GM13977 (cell line): ENCODE results near the gene NLRP4.
A peak's percentile ranks its signal among the peaks of the same experiment; 100 is the strongest.

Source experiments
- DNase-seq: peaks from one replicate; pipeline ENCODE4 v3.0.0; 2012; ENCODE audit warnings: low spot score
- in situ Hi-C: fragments of 300-500 bp; cut with MboI; formaldehyde crosslinking; loops from one replicate; pipeline ENCODE4 v1.12.0; 2022; ENCODE audit warnings: low sequenced_read_pairs, low pct_unique_long_range_greater_than_20kb, mixed read lengths, inconsistent platforms; ENCODE audit not compliant: unreplicated experiment
- TF ChIP-seq, protein P1 (sequence below): IDR thresholded peaks from 2 replicates; pipeline ENCODE4 v1.5.1; 2012; ENCODE audit warnings: mild to moderate bottlenecking, control low read depth; ENCODE audit not compliant: insufficient read depth; ENCODE audit errors: extremely low read depth, missing control alignments

Gene NLRP4

DNA sequence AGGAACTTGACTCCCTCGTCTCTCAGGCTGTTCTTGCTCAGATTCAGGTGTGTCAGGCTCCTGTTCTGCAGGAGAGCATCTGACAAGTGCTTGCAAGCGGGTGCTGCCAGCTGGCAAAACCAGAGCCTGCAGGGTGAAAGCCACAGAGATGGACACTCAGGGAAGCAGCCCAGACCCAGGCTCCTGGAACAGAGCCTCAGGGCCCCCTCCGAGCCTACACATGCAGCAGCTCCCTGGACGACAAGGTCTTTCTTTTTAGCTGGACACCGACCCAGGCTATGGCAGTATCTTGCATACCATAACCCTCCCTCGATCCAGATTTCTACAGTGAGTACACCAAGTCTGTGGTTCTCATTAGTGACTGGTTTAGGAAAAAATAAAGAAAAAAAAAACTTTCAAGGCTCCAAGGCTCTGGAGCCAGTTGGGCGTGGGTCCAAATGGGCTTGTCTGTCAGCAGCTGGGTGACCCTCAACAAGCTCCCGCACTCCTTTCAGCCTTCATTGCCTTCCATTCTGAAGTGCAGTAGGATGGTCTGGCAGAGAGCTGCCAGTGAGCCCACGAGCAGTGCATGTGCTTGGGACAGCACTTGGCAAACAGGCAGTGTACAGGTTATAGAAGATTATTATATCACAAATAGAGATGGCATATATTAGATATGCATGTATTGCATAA, 65.9 kb downstream of the NLRP4 start:
- no peak for DNase-seq
- in situ Hi-C loops: no loop called here
- TF ChIP-seq, protein P1, sequence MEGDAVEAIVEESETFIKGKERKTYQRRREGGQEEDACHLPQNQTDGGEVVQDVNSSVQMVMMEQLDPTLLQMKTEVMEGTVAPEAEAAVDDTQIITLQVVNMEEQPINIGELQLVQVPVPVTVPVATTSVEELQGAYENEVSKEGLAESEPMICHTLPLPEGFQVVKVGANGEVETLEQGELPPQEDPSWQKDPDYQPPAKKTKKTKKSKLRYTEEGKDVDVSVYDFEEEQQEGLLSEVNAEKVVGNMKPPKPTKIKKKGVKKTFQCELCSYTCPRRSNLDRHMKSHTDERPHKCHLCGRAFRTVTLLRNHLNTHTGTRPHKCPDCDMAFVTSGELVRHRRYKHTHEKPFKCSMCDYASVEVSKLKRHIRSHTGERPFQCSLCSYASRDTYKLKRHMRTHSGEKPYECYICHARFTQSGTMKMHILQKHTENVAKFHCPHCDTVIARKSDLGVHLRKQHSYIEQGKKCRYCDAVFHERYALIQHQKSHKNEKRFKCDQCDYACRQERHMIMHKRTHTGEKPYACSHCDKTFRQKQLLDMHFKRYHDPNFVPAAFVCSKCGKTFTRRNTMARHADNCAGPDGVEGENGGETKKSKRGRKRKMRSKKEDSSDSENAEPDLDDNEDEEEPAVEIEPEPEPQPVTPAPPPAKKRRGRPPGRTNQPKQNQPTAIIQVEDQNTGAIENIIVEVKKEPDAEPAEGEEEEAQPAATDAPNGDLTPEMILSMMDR: no peak

GRCh38 chr19:55907286-55907685, 70.9 kb downstream of the NLRP4 start:
- in situ Hi-C loops: no loop called here
- TF ChIP-seq, protein P1: no peak
- no peak for DNase-seq

DNA sequence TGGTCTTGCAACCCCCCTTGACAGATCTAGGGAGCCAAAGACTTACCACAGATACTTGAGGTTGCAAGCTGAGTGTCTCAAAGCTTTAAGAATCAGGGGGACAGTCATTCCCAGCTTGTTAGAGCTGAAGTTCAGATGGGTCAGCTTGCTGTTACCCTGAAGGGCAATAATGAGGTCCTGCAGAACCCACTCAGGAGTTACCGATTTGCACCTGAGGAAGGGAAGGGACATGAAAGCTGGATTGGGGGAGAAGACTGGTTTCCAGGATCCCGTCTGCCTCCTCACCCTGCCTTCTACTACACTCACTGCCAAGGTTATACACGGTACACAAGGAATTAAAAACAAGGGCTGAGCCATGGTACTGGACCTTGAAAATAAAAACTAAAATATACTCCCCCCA, 71.4 kb downstream of the NLRP4 start:
- TF ChIP-seq, protein P1: no peak
- DNase-seq: no peak
- in situ Hi-C loops: no loop called here

DNA sequence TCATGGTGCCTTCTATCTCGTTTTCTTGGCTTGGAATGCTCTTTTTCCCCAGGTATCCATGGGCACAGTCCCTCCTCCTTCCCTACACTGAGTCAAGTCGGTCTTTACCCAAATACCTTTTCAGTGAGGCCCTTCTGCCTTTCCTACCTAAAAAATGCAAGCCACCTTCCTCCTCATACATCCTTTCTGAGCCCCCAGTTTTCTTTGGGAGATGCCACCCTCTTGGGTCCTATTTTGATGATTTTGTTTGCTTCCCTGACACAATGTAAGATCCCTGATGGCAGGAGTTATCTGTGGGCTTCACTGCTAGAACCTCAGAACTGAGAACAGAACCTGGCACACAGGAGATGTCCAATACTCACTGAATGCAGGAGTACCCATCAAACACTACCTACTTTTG, 73.5 kb downstream of the NLRP4 start:
- no peak for DNase-seq
- in situ Hi-C loops: no loop called here
- TF ChIP-seq, protein P1: no peak

- in situ Hi-C loops: no loop called here
- TF ChIP-seq, protein P1: no peak
Measured at GRCh38 chr19:55912916-55913315, 76.6 kb downstream of the NLRP4 start.

DNA sequence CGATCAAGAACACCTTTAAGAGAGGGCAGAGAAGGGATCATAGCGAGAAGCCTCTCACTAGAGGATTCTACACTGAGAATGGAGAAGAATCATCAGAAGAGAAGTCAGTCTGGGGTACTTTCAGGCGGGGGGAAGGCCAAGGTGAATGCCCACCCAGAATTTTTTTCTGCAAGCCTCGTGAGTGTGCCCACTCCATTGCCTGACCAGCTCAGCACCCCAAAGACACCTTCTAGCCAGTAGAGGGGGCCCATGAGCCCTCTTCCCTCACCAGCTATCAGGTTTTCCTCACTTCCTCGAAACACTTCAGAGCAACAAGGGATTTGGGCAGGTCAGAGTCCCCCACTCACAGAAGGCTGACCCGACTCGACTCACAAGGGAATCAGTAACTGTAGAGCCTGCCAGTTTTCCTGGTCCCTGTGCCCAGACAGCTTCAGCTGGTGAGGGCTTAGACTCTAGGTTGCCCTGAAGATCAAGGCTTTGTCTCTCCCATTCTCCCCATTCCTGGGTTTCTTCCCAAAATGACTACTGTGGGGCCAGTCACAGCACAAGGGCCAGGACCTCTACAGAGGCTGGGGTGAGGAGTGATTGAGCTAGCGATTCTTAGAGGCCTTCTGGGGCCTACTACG, 77.4 kb downstream of the NLRP4 start:
- TF ChIP-seq, protein P1: peak; percentile 11
- no peak for DNase-seq
- in situ Hi-C loops: no loop called here

More at GRCh38 chr19:55912916-55913315, 76.6 kb downstream of the NLRP4 start:
- DNase-seq: no peak
